Measurements from ENCODE around the gene DNAJC8.

The DNAJC8 gene

DNA sequence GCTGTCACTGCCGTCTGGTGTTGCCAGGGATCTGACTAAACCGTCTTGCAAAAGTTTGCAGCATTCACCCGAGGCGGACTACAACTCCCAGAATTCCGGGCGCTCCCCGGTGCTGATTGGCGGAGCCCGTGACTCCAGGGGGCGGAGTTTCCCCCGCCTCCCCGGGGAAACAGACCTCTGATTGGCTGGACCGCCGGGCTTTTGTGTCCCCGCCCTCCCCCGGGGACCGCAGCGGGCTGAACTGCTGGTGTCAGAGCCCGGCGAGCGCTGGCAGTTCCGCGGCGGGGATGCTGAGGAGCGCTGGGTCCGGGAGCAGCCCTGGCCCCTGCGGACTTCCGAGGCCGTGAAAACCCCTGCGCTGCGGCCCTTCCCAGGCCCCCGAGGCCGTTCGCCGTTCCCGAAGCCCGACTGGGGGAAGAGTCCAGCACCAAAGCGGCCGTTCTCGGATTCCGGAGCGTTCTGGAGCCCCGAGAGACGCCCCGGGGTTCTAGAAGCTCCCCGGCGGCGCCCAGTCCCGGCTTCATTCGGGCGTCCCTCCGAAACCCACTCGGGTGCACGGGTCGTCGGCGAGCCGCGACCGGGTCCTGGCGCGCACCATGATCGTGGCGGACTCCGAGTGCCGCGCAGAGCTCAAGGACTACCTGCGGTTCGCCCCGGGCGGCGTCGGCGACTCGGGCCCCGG lies 26.6 kb upstream of the DNAJC8 start, which contains the start of gene SESN2 (continued):
- TF ChIP-seq ZBTB21 (tag by site-specific recombination; IDR thresholded peaks at IDR 0.05) (no peak), ZNF121 (tag by site-specific recombination; IDR thresholded peaks at IDR 0.05) (peak; percentile 82; the same call in 1 of the 2 replicates), ZNF239 (tag by site-specific recombination; IDR thresholded peaks at IDR 0.05) (no peak), ZNF664 (tag by site-specific recombination; IDR thresholded peaks at IDR 0.05) (no peak), ZNF169 (tag by site-specific recombination; IDR thresholded peaks at IDR 0.05) (no peak), ZNF768 (tag by site-specific recombination; IDR thresholded peaks at IDR 0.05) (no peak), KLF8 (tag by site-specific recombination; IDR thresholded peaks at IDR 0.05) (no peak), ZNF214 (tag by site-specific recombination; IDR thresholded peaks at IDR 0.05; ENCODE audit: borderline replicate concordance) (no peak), ZSCAN23 (tag by site-specific recombination; IDR thresholded peaks at IDR 0.05) (no peak), ZFHX2 (tag by site-specific recombination; conservative IDR thresholded peaks at IDR 0.05) (no peak), ZNF184 (tag by site-specific recombination; IDR thresholded peaks at IDR 0.05) (no peak), ZEB2 (tag by site-specific recombination; IDR thresholded peaks at IDR 0.05) (peak; percentile 57; the same call in 1 of the 2 replicates), EGR2 (tag by site-specific recombination; IDR thresholded peaks at IDR 0.05; ENCODE audit: low read depth) (no peak), ZBTB20 (tag by site-specific recombination; IDR thresholded peaks at IDR 0.05) (no peak), KLF1 (tag by site-specific recombination; IDR thresholded peaks at IDR 0.05) (no peak), ZNF366 (tag by site-specific recombination; conservative IDR thresholded peaks at IDR 0.05) (no peak), ZNF677 (tag by site-specific recombination; IDR thresholded peaks at IDR 0.05) (no peak)
- TF ChIP-seq, protein P1, sequence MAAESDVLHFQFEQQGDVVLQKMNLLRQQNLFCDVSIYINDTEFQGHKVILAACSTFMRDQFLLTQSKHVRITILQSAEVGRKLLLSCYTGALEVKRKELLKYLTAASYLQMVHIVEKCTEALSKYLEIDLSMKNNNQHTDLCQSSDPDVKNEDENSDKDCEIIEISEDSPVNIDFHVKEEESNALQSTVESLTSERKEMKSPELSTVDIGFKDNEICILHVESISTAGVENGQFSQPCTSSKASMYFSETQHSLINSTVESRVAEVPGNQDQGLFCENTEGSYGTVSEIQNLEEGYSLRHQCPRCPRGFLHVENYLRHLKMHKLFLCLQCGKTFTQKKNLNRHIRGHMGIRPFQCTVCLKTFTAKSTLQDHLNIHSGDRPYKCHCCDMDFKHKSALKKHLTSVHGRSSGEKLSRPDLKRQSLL (tag by site-specific recombination; IDR thresholded peaks at IDR 0.05), result peak; percentile 90
- TF ChIP-seq, protein P2, sequence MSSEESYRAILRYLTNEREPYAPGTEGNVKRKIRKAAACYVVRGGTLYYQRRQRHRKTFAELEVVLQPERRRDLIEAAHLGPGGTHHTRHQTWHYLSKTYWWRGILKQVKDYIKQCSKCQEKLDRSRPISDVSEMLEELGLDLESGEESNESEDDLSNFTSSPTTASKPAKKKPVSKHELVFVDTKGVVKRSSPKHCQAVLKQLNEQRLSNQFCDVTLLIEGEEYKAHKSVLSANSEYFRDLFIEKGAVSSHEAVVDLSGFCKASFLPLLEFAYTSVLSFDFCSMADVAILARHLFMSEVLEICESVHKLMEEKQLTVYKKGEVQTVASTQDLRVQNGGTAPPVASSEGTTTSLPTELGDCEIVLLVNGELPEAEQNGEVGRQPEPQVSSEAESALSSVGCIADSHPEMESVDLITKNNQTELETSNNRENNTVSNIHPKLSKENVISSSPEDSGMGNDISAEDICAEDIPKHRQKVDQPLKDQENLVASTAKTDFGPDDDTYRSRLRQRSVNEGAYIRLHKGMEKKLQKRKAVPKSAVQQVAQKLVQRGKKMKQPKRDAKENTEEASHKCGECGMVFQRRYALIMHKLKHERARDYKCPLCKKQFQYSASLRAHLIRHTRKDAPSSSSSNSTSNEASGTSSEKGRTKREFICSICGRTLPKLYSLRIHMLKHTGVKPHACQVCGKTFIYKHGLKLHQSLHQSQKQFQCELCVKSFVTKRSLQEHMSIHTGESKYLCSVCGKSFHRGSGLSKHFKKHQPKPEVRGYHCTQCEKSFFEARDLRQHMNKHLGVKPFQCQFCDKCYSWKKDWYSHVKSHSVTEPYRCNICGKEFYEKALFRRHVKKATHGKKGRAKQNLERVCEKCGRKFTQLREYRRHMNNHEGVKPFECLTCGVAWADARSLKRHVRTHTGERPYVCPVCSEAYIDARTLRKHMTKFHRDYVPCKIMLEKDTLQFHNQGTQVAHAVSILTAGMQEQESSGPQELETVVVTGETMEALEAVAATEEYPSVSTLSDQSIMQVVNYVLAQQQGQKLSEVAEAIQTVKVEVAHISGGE (tag by site-specific recombination; conservative IDR thresholded peaks at IDR 0.05; ENCODE audit: low read depth), result peak; percentile 66; the same call in 1 of the 2 replicates
- TF ChIP-seq, protein P3, sequence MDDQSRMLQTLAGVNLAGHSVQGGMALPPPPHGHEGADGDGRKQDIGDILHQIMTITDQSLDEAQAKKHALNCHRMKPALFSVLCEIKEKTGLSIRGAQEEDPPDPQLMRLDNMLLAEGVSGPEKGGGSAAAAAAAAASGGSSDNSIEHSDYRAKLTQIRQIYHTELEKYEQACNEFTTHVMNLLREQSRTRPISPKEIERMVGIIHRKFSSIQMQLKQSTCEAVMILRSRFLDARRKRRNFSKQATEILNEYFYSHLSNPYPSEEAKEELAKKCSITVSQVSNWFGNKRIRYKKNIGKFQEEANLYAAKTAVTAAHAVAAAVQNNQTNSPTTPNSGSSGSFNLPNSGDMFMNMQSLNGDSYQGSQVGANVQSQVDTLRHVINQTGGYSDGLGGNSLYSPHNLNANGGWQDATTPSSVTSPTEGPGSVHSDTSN (CRISPR knock-in tag; IDR thresholded peaks at IDR 0.05), result no peak
- TF ChIP-seq, protein P4, sequence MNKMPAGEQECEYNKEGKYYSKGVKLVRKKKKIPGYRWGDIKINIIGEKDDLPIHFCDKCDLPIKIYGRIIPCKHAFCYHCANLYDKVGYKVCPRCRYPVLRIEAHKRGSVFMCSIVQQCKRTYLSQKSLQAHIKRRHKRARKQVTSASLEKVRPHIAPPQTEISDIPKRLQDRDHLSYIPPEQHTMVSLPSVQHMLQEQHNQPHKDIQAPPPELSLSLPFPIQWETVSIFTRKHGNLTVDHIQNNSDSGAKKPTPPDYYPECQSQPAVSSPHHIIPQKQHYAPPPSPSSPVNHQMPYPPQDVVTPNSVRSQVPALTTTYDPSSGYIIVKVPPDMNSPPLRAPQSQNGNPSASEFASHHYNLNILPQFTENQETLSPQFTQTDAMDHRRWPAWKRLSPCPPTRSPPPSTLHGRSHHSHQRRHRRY (tag by site-specific recombination; IDR thresholded peaks at IDR 0.05), result no peak
- TF ChIP-seq, protein P5, sequence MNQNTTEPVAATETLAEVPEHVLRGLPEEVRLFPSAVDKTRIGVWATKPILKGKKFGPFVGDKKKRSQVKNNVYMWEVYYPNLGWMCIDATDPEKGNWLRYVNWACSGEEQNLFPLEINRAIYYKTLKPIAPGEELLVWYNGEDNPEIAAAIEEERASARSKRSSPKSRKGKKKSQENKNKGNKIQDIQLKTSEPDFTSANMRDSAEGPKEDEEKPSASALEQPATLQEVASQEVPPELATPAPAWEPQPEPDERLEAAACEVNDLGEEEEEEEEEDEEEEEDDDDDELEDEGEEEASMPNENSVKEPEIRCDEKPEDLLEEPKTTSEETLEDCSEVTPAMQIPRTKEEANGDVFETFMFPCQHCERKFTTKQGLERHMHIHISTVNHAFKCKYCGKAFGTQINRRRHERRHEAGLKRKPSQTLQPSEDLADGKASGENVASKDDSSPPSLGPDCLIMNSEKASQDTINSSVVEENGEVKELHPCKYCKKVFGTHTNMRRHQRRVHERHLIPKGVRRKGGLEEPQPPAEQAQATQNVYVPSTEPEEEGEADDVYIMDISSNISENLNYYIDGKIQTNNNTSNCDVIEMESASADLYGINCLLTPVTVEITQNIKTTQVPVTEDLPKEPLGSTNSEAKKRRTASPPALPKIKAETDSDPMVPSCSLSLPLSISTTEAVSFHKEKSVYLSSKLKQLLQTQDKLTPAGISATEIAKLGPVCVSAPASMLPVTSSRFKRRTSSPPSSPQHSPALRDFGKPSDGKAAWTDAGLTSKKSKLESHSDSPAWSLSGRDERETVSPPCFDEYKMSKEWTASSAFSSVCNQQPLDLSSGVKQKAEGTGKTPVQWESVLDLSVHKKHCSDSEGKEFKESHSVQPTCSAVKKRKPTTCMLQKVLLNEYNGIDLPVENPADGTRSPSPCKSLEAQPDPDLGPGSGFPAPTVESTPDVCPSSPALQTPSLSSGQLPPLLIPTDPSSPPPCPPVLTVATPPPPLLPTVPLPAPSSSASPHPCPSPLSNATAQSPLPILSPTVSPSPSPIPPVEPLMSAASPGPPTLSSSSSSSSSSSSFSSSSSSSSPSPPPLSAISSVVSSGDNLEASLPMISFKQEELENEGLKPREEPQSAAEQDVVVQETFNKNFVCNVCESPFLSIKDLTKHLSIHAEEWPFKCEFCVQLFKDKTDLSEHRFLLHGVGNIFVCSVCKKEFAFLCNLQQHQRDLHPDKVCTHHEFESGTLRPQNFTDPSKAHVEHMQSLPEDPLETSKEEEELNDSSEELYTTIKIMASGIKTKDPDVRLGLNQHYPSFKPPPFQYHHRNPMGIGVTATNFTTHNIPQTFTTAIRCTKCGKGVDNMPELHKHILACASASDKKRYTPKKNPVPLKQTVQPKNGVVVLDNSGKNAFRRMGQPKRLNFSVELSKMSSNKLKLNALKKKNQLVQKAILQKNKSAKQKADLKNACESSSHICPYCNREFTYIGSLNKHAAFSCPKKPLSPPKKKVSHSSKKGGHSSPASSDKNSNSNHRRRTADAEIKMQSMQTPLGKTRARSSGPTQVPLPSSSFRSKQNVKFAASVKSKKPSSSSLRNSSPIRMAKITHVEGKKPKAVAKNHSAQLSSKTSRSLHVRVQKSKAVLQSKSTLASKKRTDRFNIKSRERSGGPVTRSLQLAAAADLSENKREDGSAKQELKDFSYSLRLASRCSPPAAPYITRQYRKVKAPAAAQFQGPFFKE (tag by site-specific recombination; IDR thresholded peaks at IDR 0.05; ENCODE audit: borderline replicate concordance), result no peak
- TF ChIP-seq, protein P6, sequence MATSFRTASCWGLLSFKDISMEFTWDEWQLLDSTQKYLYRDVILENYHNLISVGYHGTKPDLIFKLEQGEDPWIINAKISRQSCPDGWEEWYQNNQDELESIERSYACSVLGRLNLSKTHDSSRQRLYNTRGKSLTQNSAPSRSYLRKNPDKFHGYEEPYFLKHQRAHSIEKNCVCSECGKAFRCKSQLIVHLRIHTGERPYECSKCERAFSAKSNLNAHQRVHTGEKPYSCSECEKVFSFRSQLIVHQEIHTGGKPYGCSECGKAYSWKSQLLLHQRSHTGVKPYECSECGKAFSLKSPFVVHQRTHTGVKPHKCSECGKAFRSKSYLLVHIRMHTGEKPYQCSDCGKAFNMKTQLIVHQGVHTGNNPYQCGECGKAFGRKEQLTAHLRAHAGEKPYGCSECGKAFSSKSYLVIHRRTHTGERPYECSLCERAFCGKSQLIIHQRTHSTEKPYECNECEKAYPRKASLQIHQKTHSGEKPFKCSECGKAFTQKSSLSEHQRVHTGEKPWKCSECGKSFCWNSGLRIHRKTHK (tag by site-specific recombination; IDR thresholded peaks at IDR 0.05), result no peak
- TF ChIP-seq, protein P7, sequence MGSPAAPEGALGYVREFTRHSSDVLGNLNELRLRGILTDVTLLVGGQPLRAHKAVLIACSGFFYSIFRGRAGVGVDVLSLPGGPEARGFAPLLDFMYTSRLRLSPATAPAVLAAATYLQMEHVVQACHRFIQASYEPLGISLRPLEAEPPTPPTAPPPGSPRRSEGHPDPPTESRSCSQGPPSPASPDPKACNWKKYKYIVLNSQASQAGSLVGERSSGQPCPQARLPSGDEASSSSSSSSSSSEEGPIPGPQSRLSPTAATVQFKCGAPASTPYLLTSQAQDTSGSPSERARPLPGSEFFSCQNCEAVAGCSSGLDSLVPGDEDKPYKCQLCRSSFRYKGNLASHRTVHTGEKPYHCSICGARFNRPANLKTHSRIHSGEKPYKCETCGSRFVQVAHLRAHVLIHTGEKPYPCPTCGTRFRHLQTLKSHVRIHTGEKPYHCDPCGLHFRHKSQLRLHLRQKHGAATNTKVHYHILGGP (tag by site-specific recombination; IDR thresholded peaks at IDR 0.05), result 0 out of 2 replicates have a peak, but pooled peaks have one; percentile 16
